Measurements from ENCODE around the gene PHF20. TPM values are rescaled to one million over a fixed set of nuclear protein-coding genes. Genes with fewer than 3 reads are reported as not detected.
"Not testable (repeated sequence)": the region's sequence is repeated elsewhere in the genome, so short reads cannot be mapped to it uniquely, and the experiment has no call there.

PHF20 gene
- total RNA-seq: 37.2 TPM
- long read RNA-seq, full-length matches to known transcripts: 2 of 39 reads
- long read RNA-seq, partial matches to known transcripts: 24 of 39 reads
- long read RNA-seq, other reads (novel, unspliced or antisense): 13 of 39 reads

DNA sequence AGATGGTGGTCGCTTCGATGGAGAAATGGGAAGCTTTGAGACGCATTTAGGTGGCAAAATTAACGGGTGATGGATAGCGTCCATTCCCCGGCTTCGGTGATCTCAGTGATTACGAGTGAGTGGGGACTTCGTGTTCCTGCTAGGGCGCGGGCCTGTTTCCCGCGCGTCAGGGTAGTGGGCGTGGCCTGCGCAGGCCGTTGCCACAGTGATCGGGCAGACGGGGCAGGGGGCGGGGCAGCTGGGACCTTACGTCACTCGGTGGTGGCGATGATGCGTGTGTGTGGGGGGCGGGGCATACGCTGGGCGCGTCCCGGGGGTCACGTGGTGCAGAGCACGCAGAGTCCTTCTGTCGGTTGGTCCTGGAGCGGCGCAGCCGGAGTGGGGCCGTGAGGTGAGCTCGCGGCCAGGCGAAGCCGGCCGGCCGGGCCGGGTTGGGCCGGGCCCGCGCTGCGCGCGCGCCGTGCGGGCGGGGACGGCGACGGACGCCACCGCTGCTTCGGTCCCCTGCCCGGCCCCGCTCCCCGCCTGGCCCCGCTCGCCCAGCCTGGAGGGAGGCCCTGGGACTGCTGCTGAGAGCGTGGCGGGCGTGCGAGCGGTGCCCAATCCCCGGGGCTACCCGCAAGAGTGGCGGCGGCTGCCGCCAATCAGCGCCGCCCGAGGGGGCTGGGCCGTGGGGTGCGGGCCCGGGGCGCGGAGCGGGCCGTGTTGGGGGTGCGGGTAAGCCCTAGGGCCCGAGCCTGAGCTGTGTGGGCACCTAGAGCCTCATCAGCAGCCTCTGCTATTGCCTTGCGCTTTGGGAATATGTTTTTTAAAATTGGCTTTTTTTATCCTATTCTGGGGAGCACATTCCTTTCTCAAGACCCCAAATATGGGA is at the start of gene PHF20:
PHF20 (plus strand) TSS at position 327 of the 874 bp plus-strand sequence. CDS start 29,508 bp downstream, outside the sequence.
- peak; percentile 87 for ATAC-seq (ENCODE audit: poor library complexity)
- intact Hi-C loops (cut with DNase I): loop anchor here (2.0 kb wide), 1 partner anchor 29 kb away; the partner anchor contains the start of gene RBM39
- DNase-seq: peak; percentile 100

- intact Hi-C loops (cut with DNase I); DNase-seq; ATAC-seq (ENCODE audit: poor library complexity): not testable (repeated sequence)
Measured at GRCh38 chr20:35723275-35723639, 48.6 kb upstream of the PHF20 start.

DNA sequence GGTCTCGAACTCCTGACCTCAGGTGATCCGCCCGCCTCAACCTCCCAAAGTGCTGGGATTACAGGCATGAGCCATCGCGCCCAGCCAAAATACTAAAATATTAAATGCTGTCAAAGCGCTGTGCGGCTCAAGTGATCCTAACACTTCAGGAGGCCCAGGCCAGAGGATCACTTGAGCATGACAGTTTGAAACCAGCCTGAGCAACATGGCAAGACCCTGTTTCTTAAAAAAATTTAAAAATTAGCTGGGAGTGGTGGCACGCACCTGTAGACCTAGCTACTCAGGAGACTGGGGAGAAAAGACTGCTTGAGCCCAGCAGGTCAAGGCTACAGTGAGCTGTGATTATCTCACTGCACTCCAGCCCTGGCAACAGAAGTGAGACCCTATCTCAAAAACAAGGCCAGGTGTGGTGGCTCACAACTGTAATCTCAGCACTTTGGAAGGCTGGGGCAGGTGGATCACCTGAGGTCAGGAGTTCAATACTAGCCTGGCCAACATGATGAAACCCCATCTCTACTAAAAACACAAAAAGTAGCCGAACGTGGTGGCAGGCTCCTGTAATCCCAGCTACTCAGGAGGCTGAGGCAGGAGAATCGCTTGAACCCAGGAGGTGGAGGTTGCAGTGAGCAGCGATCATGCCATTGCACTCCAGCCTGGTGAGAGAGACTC is 48.0 kb upstream of the PHF20 start:
- intact Hi-C loops (cut with DNase I): loop anchor here (2.0 kb wide), 1 partner anchor 13 kb away; no protein-coding TSS in a partner anchor
- DNase-seq; ATAC-seq (ENCODE audit: poor library complexity): not testable (repeated sequence)

GRCh38 chr20:35724321-35725230 is 47.2 kb upstream of the PHF20 start:
- intact Hi-C loops (cut with DNase I): loop anchor here (2.0 kb wide), 1 partner anchor 14 kb away; no protein-coding TSS in a partner anchor
- no peak for ATAC-seq (ENCODE audit: poor library complexity)
- DNase-seq: no peak

DNA sequence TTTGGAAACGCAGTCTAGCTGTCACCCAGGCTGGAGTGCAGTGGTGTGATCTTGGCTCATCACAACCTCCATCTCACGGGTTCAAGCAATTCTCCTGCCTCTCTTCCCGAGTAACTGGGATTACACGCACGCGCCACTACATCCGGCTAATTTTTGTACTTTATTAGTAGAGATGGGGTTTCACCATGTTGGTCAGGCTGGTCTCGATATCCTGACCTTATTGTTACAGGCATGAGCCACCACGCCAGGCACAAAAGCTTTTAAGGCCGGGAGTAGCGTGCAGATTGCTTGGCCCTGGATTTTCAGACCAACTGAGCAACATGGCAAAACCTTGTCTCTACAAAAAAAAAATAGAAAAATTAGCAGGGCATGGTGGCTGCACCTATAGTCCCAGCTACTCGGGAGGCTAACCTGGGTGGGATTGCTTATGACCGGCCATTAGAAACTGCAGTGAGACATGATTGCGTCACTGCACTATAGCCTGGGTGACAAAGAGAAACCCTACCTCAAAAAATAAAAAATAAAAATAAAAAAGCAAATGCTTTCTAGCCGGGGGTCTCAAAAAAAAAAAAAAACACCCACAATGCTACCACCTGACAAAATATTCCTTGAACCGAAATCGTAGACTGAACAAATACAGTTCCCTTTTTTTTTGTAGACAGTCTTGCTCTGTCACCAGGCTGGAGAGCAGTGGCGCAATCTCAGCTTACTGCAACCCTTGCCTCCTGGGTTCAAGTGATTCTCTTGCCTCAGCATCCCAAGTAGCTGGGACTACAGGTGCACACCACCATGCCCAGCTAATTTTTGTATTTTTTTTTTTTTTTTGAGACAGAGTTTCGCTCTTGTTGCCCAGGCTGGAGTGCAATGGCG is 44.7 kb upstream of the PHF20 start:
- intact Hi-C loops (cut with DNase I): no loop called here
- no peak for ATAC-seq (ENCODE audit: poor library complexity)
- no peak for DNase-seq

DNA sequence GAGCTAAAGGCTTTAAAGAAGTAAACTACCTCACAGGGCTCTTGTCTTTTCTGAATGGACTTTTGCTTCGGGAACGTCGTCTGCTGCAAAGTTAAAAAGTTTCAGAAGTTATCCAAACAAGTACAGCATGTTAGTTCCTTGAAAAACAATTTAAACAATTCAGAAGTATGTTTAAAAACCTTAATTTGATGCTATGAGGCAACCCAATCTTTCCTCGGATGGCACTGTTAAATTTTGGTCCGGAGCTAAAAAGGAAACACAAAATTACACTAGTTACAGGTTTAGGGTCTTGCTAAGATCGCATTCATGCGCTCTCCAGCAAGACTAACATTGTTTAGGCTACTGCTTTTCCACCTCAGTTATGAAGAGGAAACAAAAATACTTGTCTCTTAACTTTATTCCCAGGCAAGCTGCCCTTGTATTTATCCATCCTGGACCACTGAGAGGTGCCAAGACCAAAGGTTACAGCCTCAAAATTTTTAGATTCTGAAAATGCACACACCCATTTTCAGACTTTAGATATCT is 42.5 kb upstream of the PHF20 start:
- ATAC-seq (ENCODE audit: poor library complexity) (no peak), DNase-seq (no peak)
- intact Hi-C loops (cut with DNase I): no loop called here

DNA sequence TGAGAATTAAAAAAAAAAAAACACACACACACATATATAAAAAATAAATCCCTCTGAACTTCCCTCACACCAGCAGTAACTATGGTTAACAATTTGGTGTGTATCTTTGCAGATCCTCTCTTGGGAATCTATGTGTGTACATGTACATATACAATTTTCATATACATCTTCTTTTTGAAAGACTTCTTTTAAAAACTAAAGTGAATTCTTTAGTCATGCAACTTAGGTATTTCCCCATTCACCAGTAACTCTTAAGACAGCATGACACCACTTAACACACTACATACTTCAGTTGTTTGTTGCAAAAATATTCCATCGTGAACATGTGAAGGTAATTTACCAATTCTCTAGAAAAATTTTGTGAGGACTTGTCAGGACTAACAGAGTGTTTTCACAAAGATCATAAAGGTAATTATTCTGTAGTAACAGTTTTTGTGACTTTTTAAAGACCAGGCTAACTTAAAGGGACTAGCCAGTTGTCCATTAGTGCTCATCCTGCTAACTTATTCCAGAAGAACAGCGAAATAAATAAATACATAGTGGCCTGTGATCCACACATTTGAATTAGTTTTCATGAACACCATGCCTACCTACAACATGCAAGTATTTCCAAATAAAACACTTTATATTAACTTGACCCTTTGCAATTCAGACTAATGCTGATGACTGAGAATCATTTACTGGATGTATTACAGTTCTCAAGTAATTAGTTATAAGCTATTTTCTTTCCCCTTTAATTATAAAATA is 41.8 kb upstream of the PHF20 start:
- DNase-seq (no peak), ATAC-seq (ENCODE audit: poor library complexity) (no peak)
- intact Hi-C loops (cut with DNase I): no loop called here

DNA sequence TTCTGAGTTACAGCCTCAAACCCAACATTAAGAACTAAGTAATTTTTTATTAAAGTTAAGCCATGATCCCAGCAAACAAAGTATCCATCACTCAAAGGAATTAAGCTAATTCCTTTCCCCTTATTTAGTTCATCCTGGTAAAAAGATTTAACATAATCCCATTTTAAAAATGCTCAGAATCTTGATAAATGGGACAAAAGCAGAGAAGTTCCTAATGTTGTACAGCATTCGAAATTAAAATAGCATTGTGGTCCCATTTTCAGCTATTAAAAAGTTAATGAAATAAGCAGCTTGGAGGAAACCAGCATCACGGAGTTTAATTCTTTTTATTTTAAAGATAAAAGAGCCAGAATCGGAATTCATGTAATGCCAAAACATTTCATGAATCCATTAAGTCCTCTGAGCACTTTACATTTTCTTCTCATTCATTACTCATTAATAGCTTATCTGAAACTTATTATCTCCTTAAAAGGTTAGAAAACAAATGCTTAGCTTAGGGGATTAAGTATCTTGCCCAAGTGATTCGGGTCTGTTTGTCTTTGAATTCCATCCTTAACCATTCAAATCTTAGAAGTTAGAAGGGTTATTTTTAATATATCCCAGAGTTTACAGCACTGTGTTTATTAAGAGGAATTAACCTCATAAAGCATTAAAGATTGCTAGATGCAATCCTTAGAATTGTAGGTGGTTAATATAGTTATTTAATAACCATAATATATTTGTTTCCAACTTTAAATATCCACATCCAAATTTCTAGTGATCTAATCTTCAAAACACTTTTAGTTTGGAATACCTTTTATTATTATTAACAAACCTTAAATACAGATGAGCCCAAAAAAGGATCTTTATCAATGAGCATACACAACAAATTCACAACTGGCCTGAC is 41.0 kb upstream of the PHF20 start:
- ATAC-seq (ENCODE audit: poor library complexity) (no peak), DNase-seq (no peak)
- intact Hi-C loops (cut with DNase I): no loop called here

DNA sequence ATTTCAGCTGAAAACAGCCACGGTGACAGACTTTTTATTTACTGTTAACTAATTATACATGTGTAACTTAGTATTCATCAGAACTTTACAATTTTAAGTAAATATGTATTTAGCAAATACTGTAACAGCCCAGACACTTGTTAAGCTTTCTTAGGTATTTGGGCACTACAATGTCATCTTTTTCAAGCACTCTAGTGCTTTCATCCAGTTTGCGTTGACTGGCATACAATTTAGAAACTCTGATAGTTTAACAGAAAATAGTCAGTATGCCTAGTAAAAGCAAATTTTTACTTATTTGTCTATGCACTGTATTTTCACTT is 40.4 kb upstream of the PHF20 start:
- intact Hi-C loops (cut with DNase I): no loop called here
- DNase-seq (no peak), ATAC-seq (ENCODE audit: poor library complexity) (no peak)

DNA sequence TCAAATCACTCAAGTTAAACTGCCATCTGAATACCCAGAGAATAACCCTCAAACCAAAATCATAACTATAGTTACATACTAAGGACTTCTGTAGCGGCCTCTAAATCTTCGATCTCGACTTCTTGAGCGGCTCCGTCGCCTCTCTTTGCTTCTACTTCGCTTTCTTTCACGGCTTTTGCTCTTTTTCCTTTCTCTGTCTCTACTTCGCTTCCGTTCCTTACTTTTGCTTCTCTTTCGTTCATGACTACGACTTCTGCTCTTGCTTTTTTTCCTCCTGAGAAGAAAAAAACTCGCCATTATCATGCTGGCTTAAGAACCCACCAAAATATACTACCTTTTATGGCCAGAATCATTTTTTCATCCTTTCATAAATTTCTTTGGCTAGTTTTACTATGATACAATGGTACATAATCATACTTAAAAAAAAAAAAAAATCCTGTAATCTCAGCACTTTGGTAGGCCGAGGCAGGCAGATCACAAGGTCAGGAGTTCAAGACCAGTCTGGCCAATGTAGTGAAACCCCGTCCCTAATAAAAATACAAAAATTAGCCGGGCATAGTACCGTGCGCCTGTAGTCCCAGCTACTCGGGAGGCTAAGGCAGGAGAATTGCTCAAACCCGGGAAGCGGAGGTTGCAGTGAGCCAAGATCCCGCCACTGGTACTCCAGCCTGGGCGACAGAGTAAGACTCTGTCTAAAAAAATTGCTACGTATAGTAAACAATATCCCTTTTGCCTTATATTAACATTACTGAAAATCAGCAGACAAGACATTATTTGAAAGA is 39.8 kb upstream of the PHF20 start:
- intact Hi-C loops (cut with DNase I): no loop called here
- DNase-seq (no peak), ATAC-seq (ENCODE audit: poor library complexity) (no peak)

GRCh38 chr20:35732644-35732982 is 39.2 kb upstream of the PHF20 start:
- no peak for DNase-seq
- intact Hi-C loops (cut with DNase I): no loop called here
- no peak for ATAC-seq (ENCODE audit: poor library complexity)

DNA sequence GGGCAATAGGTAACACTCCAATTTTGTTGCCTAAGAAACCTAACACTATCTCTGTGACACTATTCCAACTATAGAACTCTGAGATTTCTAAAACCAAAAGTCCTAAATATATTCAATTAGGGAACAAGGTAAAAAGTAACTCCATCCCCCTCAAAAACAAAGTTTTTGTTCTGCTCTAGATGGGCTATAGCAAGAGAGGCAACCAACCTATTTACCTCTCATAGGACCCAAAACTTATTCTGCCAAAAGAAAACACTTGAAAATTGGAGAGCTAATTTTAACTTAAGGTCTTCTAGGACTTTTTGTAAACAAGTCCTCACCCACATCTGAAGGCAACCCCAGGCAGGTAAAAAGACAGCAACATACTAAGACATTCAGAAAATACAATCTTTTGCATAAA is 37.4 kb upstream of the PHF20 start:
- intact Hi-C loops (cut with DNase I): no loop called here
- DNase-seq (no peak), ATAC-seq (ENCODE audit: poor library complexity) (no peak)

DNA sequence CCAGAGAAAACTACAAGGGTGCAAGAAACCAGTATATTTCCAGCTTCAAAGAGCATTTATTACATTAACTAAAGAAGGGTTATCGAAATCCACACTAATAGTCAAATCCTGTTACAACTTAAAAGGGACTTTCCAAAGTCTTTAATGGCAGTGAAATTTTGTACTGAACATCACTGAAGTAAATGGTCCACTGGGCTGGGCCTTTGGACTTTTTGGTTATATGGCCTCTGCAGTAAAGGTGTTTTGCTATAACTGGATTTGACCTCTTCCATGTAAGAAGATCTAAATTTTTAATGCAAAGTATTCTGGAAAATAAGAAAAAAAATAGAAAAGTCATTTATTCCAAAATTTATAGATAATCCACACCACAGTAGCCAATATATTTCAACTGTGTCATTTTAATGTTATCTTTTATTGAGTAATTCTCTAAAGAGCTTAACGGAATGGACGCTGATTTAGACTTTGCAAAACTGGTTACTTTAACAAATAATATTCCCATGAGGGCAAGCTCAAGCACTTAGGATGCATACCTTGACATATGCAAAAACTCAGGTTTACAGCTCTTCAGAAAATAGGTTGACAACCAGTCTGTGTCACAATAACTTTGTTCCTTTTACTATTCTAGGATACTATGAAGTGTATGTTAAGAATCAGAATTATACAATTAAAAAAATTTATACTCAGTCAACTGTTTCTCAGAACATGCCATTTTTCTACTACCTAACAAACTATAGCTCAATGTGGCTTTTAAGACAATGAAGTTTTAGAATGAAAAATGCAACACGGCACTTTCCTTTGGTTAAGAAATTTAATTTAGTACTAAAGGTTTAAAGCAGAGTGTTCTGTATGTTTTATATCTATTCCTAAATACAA is 36.8 kb upstream of the PHF20 start:
- DNase-seq (no peak), ATAC-seq (ENCODE audit: poor library complexity) (no peak)
- intact Hi-C loops (cut with DNase I): no loop called here

- intact Hi-C loops (cut with DNase I): no loop called here
- ATAC-seq (ENCODE audit: poor library complexity): no peak
Measured at GRCh38 chr20:35735826-35736470, 35.9 kb upstream of the PHF20 start.

More at GRCh38 chr20:35735826-35736470, 35.9 kb upstream of the PHF20 start:
- no peak for DNase-seq

All from Right ventricle myocardium superior (tissue), 1 donor.